ENCODE results near the gene CALML6.
A peak's percentile ranks its signal among the peaks of the same experiment; 100 is the strongest.

CALML6 gene

GRCh38 chr1:1954831-1955441 is 39.9 kb downstream of the CALML6 start:
- in situ Hi-C loops (cut with HindIII; ENCODE audit: low pct_ligation_motif_present, low pct_unique_long_range_greater_than_20kb, low sequenced_read_pairs), result no loop called here
- DNase-seq, result no peak

GRCh38 chr1:1955621-1956094 is 40.6 kb downstream of the CALML6 start:
- in situ Hi-C loops (cut with HindIII; ENCODE audit: low pct_ligation_motif_present, low pct_unique_long_range_greater_than_20kb, low sequenced_read_pairs), result no loop called here
- no peak for DNase-seq

DNA sequence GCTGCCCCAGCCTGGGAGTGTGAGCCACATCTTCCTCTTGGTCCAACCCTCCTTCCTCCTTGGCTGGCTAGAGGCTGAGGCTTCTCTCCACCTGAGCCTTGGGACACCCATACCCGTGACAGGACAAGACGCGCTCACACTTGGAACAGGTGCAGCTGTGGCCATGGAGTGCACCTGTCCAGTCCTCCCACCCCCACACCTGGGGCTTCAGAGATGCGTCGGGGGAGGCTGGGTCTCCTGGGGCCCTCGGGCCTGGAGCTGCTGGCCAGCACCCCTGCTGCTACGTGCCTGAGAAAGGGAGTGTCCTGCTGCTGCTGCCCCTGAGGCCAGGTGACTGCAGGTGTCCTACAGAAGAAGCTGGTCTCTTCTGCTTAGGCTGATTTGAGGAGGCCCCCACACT is 41.0 kb downstream of the CALML6 start:
- no peak for DNase-seq
- in situ Hi-C loops (cut with HindIII; ENCODE audit: low pct_ligation_motif_present, low pct_unique_long_range_greater_than_20kb, low sequenced_read_pairs), result no loop called here

GRCh38 chr1:1956586-1957532 is 41.8 kb downstream of the CALML6 start:
- in situ Hi-C loops (cut with HindIII; ENCODE audit: low pct_ligation_motif_present, low pct_unique_long_range_greater_than_20kb, low sequenced_read_pairs), result no loop called here

DNA sequence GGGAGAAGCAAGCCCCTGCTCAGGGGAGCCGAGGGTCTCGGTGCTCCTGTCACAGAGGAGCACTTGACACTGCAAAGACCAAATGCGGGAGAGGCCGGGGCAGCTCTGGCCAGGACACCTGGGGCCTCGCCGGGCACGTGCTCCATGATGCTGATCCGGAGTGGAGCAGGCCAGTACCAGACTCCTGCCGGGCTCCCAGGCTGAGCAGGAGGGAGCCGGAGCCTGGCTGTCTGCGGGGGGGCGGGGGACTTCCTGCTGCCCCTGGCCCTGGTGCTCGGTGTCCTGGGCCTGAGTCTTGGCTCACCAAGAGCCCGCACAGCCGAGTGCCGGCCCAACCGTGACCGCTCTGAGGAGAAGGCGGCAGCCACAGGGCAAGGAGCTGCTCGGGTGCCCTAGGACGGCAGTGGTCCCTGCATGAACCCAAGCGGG is 42.5 kb downstream of the CALML6 start:
- in situ Hi-C loops (cut with HindIII; ENCODE audit: low pct_ligation_motif_present, low pct_unique_long_range_greater_than_20kb, low sequenced_read_pairs), result no loop called here
- no peak for DNase-seq

More at GRCh38 chr1:1956586-1957532, 41.8 kb downstream of the CALML6 start:
- no peak for DNase-seq

- no peak for DNase-seq
Observed at GRCh38 chr1:1958071-1958541, 43.0 kb downstream of the CALML6 start.

DNA sequence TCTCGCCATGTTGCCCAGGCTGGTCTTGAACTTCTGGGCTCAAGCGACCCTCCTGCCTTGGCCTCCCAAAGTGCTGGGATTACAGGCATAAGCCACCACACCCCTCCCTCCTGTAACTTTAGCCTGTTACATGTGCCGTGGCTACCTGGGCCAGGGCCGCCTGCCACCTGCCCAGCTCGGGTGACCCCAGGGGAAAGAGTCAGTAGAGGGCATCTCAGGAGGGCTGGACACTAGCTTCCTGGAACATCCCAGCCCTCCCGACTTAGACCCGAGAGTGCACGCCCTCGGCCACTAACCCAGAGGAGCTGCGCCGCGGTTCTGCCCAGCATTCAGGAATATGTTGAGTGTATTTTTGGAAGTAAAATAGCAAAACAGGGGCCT is 44.4 kb downstream of the CALML6 start:
- in situ Hi-C loops (cut with HindIII; ENCODE audit: low pct_ligation_motif_present, low pct_unique_long_range_greater_than_20kb, low sequenced_read_pairs), result no loop called here
- DNase-seq, result no peak

More at GRCh38 chr1:1958071-1958541, 43.0 kb downstream of the CALML6 start:
- in situ Hi-C loops (cut with HindIII; ENCODE audit: low pct_ligation_motif_present, low pct_unique_long_range_greater_than_20kb, low sequenced_read_pairs), result no loop called here

- peak; percentile 83 for DNase-seq
- in situ Hi-C loops (cut with HindIII; ENCODE audit: low pct_ligation_motif_present, low pct_unique_long_range_greater_than_20kb, low sequenced_read_pairs), result no loop called here
Observed at GRCh38 chr1:1959840-1960479, 44.9 kb downstream of the CALML6 start.

DNA sequence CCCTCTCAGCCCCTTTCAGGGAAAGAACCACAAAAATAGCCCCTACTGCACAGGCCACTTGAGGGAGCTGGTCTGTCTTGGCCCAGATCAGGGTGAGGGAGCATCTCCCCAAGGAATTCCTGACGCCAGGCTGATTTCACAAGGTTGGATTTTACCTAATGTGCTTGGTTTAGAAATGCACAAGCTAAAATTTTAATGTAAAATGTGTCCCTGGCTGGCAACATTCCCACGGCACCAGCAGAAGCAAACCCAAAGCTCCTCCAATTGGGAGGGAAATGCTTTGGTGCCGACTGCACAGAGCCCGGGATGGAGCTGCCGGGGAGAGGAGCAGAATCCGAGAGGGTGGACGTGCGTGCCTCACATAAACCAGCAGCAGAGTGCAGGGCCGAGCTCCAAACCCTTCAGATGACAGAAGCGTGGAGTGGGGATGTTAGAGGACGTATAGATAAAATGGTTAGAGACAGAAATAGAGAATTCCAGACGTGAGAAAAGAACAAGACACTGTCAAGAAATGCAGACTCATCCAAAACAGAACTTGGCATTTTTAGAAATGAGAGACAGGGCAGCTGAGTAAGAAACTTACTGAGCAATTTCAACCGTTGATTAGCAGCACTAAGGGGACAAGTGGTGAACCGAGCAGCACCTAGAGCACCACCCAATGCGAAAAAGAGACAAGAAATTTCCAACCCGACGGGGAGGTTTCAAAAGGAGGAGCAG is 45.6 kb downstream of the CALML6 start:
- in situ Hi-C loops (cut with HindIII; ENCODE audit: low pct_ligation_motif_present, low pct_unique_long_range_greater_than_20kb, low sequenced_read_pairs), result no loop called here

GRCh38 chr1:1962752-1963151 is 47.7 kb downstream of the CALML6 start:
- no peak for DNase-seq
- in situ Hi-C loops (cut with HindIII; ENCODE audit: low pct_ligation_motif_present, low pct_unique_long_range_greater_than_20kb, low sequenced_read_pairs), result no loop called here

More for the DNA sequence above, 45.6 kb downstream of the CALML6 start:
- no peak for DNase-seq

- DNase-seq, result no peak
- in situ Hi-C loops (cut with HindIII; ENCODE audit: low pct_ligation_motif_present, low pct_unique_long_range_greater_than_20kb, low sequenced_read_pairs), result no loop called here
Observed at GRCh38 chr1:1963570-1963969, 48.5 kb downstream of the CALML6 start.

- in situ Hi-C loops (cut with HindIII; ENCODE audit: low pct_ligation_motif_present, low pct_unique_long_range_greater_than_20kb, low sequenced_read_pairs), result no loop called here
- DNase-seq, result no peak
Observed at GRCh38 chr1:1964811-1965210, 49.8 kb downstream of the CALML6 start.

- in situ Hi-C loops (cut with HindIII; ENCODE audit: low pct_ligation_motif_present, low pct_unique_long_range_greater_than_20kb, low sequenced_read_pairs), result no loop called here
- no peak for DNase-seq
Observed at GRCh38 chr1:1965546-1965945, 50.5 kb downstream of the CALML6 start.

DNA sequence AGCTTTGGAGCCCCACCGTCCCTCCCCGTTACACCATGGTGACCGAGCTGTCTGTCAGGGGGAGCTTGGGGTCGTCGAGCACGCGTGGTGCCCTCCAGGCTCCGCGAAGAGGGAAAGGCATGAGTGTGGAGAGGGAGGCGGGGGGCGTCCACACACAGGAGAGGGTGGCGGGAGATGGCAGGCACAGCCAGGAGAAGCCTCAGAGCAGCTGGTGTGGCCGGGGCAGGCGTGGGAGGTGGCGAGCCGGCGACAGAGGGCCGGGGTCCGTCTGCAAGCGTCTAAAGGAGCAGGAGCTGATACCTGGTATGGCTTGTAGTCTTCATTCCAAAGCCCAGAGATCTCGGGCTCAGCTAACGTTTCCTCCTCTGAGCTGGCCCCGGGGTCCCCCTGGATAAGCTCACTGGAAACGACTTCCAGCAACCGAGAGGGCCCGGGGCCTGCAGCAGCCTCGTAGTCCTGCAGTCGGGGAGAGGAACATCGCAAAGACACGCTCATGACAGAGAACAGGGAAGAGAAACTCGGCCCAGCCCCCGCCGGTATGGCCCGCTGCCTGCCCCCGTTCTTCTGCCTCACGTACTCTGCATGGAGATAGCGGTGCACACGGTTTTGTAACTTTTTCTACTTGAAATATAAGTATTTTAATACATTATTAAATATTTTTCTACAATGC is 51.1 kb downstream of the CALML6 start:
- in situ Hi-C loops (cut with HindIII; ENCODE audit: low pct_ligation_motif_present, low pct_unique_long_range_greater_than_20kb, low sequenced_read_pairs), result no loop called here
- DNase-seq, result no peak

Measured in ACHN (cell line).